ENCODE data around the gene HDDC3. TPM values are rescaled to one million over a fixed set of nuclear protein-coding genes. Genes with fewer than 3 reads are reported as not detected.

Gene HDDC3
- total RNA-seq, 1 experiment from 2014 or later, result 13.3 TPM

DNA sequence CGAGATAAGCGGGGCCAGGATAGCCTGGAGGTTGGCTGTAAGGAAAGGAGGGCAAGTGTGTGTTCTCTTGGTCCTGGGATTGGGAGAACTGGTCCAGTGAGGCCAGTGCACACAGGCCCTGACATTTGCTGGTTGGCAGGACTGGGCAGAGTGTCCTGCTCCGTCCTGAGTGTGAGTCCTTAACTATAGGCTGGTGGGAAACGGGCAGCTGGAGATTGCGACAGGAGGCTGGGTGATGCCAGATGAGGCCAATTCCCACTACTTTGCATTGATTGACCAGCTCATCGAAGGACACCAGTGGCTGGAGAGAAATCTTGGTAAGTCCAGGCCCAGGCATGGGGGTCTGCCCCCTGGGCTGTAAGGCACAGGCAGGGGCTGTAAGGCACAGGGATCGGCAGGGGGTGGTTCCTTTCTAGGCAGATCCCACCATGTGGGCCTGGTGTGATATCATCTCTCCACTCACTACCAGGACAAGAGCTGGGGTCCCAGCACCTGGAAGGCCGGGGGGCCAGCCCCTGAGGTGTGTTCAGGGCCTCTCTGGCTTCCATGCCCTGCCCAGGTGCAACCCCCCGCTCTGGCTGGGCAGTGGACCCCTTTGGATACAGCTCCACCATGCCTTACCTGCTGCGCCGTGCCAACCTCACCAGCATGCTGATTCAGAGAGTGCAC is 26.0 kb downstream of the HDDC3 start:
- Histone ChIP-seq H4K91ac (ENCODE audit: insufficient read length, low read depth, low read length) (no peak overlapping the region), H2BK5ac (ENCODE audit: insufficient read length, low read length) (no peak overlapping the region), H3K9me3 (ENCODE audit: control insufficient read depth, low read depth, low read length) (no peaks in the 10 kb centered on the region), H2BK20ac (ENCODE audit: low read depth, low read length, poor library complexity, severe bottlenecking) (no peak overlapping the region), H3K27me3 (ENCODE audit: insufficient read depth, low read length) (no peaks in the 10 kb centered on the region; the same call in 1 of the 2 replicates), H2BK120ac (ENCODE audit: low read depth, low read length, poor library complexity, severe bottlenecking) (no peak overlapping the region), H4K8ac (replicated peaks; ENCODE audit: insufficient read length, low read depth, low read length) (no peak overlapping the region), H3K27ac (ENCODE audit: insufficient read length, low read depth, low read length) (no peak overlapping the region), H4K20me1 (ENCODE audit: control insufficient read depth, insufficient read depth, insufficient read length) (no peaks in the 10 kb centered on the region), H3K18ac (ENCODE audit: insufficient read length, low read depth, low read length) (no peak overlapping the region), H3K9ac (ENCODE audit: extremely low read depth, insufficient read length, low read length) (no peak overlapping the region), H3K79me2 (ENCODE audit: insufficient read depth, low read length) (no peaks in the 10 kb centered on the region), H3K4me2 (ENCODE audit: insufficient read depth, insufficient read length, low read length) (no peak overlapping the region), H2AK5ac (ENCODE audit: insufficient read length, low read length) (no peak overlapping the region), H3K4ac (ENCODE audit: low read depth, low read length) (no peak overlapping the region), H3K23ac (ENCODE audit: insufficient read length, low read depth, low read length) (no peak overlapping the region), H3K56ac (ENCODE audit: insufficient read length, low read depth, low read length) (no peak overlapping the region), H2BK12ac (ENCODE audit: insufficient read length, low read depth, low read length) (no peak overlapping the region), H3K79me1 (ENCODE audit: insufficient read depth, low read depth, low read length, poor library complexity, severe bottlenecking) (no peaks in the 10 kb centered on the region), H3K14ac (ENCODE audit: insufficient read depth, low read length) (no peak overlapping the region), H3T11ph (ENCODE audit: low read length) (no peak overlapping the region), H3K23me2 (ENCODE audit: insufficient read length, low read depth, low read length, poor library complexity, severe bottlenecking) (peaks cover 8% of the 10 kb centered on the region), H4K5ac (ENCODE audit: insufficient read length, low read depth, low read length) (no peak overlapping the region), H2AFZ (ENCODE audit: low read length) (no peak overlapping the region), H3K4me1 (ENCODE audit: insufficient read depth, low read length) (peaks cover 3% of the 10 kb centered on the region; the same call in 1 of the 2 replicates), H2BK15ac (ENCODE audit: low read depth, low read length) (no peak overlapping the region)
- Mint-ChIP-seq H3K4me1 (peaks cover 16 to 17% of the 10 kb centered on the region in 2 experiments), H3K27me3 (ENCODE audit: low read depth) (peaks cover 21% of the 10 kb centered on the region), H3K27ac (no peak overlapping the region), H3K9me3 (no peaks in the 10 kb centered on the region), H3K4me3 (no peak overlapping the region), H3K36me3 (ENCODE audit: insufficient read depth in 1 of 3, low read depth in 3 of 3) (peaks cover 9 to 37% (median 12%) of the 10 kb centered on the region in 3 experiments)
- DNase-seq, result no peak
- WGBS (ENCODE audit: extremely low coverage, insufficient read length, low lambda C conversion rate), result no CpG with 5 or more reads among the region's 11 CpGs
- TF ChIP-seq, protein P1, sequence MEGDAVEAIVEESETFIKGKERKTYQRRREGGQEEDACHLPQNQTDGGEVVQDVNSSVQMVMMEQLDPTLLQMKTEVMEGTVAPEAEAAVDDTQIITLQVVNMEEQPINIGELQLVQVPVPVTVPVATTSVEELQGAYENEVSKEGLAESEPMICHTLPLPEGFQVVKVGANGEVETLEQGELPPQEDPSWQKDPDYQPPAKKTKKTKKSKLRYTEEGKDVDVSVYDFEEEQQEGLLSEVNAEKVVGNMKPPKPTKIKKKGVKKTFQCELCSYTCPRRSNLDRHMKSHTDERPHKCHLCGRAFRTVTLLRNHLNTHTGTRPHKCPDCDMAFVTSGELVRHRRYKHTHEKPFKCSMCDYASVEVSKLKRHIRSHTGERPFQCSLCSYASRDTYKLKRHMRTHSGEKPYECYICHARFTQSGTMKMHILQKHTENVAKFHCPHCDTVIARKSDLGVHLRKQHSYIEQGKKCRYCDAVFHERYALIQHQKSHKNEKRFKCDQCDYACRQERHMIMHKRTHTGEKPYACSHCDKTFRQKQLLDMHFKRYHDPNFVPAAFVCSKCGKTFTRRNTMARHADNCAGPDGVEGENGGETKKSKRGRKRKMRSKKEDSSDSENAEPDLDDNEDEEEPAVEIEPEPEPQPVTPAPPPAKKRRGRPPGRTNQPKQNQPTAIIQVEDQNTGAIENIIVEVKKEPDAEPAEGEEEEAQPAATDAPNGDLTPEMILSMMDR (conservative IDR thresholded peaks at IDR 0.05), result no peak
